ENCODE results near the gene SDK1.

DNA sequence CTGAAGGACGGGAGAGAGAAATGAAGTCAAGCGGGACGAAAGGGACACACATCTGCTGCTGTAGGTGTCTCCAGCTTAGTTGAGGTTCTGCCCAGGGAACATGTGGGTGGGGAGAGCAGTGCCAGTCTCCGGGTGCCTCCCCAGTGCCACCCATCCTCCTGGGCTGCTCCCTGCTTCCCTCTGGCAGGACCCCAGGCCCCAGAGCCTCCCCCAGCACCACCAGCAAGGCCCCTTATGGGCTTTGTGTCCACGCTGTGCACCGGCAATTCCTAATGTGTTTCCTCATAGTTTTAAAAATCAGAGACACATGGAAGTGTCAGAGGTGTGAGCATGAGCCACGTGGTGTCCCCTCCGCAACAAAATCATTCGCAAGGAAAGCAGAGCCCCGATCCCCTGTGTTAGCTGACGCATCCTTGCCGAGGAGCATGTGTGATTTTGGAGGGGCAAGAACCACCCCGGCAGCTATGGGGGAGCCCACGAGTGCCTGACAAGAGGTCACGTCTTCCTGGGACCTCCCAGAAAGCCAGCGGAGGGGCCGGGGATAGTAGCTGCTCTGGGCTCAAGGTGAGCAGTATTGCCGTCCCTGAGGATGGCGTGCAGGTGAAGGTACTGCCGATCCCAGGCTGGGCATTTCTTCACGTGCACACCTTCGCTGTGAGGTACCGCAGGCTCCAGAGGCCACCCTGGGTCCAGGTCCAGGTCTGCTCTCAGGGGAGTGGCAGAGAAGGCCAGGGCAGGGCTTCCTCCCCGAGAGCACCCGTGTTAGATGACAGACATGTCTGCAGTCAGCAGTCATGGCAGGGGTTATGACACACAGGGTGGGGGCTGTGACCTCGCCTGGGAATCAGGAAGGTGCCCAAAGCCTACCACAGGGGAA, 932.8 kb downstream of the SDK1 start:
- TF ChIP-seq, protein P1, sequence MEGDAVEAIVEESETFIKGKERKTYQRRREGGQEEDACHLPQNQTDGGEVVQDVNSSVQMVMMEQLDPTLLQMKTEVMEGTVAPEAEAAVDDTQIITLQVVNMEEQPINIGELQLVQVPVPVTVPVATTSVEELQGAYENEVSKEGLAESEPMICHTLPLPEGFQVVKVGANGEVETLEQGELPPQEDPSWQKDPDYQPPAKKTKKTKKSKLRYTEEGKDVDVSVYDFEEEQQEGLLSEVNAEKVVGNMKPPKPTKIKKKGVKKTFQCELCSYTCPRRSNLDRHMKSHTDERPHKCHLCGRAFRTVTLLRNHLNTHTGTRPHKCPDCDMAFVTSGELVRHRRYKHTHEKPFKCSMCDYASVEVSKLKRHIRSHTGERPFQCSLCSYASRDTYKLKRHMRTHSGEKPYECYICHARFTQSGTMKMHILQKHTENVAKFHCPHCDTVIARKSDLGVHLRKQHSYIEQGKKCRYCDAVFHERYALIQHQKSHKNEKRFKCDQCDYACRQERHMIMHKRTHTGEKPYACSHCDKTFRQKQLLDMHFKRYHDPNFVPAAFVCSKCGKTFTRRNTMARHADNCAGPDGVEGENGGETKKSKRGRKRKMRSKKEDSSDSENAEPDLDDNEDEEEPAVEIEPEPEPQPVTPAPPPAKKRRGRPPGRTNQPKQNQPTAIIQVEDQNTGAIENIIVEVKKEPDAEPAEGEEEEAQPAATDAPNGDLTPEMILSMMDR (IDR thresholded peaks at IDR 0.05) = no peak
- TF ChIP-seq EP300 (IDR thresholded peaks at IDR 0.05) (no peak), POLR2A (IDR thresholded peaks at IDR 0.05) (no peak)
